Measurements from ENCODE around the gene KLHL36.
"Not testable (repeated sequence)": the region's sequence is repeated elsewhere in the genome, so short reads cannot be mapped to it uniquely, and the experiment has no call there.

The KLHL36 gene

DNA sequence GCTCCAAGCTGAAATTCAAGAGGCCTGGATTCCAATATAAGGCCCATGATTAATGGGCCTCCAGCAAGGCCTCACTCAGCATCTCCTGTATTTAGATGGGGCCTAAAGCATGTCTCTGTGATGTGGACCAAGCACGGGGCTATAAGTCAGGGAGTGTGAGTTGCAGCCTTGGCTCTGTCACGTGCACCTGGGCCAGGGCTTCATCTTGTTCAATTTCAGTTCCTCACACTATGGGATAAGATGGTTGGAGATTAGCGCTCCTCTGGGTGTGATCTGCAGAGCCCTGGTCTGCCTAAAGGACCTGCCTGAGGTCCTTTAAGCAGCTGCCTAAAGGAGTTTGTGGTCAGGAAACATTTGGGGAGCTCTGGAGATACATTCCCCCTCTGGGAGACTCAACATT is 25.2 kb downstream of the KLHL36 start:
- DNase-seq: no peak

GRCh38 chr16:84675423-84675822 is 27.1 kb downstream of the KLHL36 start:
- no peak for DNase-seq

DNA sequence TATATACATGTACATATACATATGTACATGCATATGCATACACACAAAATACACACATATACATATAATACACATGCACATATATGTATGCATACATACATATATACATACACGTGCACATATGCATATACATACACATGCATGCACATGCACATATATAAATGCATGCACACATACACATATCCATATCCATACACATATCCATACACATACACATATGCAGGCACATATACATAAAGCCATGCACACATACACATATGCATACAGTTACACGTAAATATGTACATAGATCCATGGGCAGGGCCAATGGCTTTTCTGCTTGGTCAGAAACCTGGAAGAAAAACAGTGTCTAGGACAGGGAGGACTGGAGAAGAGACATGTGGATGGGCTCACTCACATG is 27.6 kb downstream of the KLHL36 start:
- DNase-seq: no peak

DNA sequence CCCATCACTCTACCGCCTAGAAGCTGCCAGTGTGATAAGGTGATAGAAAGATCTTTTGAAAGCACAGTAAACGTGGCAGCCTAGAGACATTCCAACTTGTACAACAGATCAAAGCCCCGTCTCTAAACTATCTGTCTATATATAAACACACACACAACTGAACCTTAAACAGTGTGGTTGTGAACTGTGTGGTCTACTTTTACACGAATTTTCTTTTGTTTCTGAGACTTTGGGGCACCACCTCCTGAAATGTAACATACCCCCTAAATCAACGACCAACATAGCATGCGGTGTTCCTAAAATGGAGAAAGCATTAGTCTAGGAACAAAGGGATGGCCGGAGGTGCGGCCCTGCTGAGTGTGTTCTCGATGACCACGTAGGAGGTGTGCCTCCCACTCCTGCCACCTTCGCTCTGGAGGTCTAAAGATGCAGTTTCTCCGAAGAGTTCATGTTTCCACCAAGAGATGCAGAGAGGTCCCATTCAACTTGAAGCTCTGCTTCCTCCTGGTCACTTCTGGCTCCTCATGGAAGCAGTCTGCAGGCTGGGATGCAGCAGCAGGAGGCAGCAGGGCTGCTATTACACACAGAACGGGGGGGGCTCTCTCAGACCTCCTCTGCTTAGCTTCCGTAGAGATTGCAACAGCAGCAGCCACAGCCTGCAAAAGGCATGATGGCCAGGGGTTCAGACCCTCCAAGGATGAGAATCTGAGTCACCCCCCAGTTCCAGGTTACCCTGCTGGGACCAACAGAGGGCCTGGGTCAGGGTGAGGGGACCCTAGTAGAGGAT is 28.9 kb downstream of the KLHL36 start:
- no peak for DNase-seq

- DNase-seq: no peak
These were observed 29.5 kb downstream of the KLHL36 start for GRCh38 chr16:84677849-84678248.

DNA sequence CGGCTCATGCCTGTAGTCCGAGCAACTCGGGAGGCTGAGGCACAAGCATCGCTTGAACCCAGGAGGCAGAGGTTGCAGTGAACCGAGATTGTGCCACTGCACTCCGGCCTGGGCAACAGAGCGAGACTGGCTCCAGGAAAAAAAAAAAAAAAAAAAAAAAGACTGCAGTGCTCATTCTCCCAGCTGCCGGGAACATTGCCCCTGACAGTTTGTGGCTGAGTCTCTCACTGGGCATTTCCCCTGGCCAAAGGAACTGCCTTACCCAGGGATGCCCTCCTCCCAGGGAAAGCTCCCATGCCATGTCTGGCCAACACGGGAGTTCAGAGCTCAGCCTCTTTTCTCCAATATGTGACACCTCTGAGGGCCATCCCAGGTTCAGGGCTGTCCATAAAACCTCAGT is 30.2 kb downstream of the KLHL36 start:
- DNase-seq: no peak

DNA sequence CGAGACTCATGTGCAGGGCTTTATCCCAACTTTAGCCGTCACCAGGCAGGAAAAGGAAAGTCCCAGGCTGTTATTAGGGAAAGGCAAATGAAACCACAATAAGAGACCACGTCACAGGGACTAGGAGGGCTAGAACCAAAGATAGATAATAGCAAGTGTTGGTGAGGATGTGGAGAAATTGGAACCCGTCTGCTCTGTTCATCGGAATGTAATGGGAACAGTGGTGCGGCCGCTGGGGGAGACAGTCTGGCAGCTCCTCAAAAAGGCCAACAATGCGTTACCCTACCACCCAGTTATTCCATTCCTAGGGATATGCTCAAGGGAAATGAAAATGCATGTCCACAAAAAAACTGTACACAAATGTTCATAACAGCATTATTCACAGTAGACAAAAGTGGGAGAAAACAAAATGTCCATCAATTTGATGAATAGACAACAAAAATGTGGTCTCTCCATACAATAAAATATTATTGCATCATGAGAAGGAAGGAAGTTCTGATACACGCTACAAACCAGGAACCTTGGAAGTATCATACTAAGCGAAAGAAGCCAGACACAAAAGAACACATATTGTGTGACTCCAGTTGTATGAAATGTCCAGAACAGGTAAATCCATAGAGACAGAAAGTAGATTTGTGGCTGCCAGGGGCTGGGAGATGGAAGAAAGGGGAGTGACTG is 32.0 kb downstream of the KLHL36 start:
- no peak for DNase-seq

- no peak for DNase-seq
These were observed 32.7 kb downstream of the KLHL36 start for GRCh38 chr16:84680843-84681629.

GRCh38 chr16:84683691-84684591 is 35.6 kb downstream of the KLHL36 start:
- no peak for DNase-seq

GRCh38 chr16:84684592-84684965 is 36.3 kb downstream of the KLHL36 start:
- DNase-seq: no peak

- no peak for DNase-seq
These were observed 36.9 kb downstream of the KLHL36 start for GRCh38 chr16:84685210-84685609.

- DNase-seq: no peak
These were observed 38.5 kb downstream of the KLHL36 start for GRCh38 chr16:84686707-84687298.

GRCh38 chr16:84687715-84688114 is 39.4 kb downstream of the KLHL36 start:
- no peak for DNase-seq

GRCh38 chr16:84688163-84688562 is 39.9 kb downstream of the KLHL36 start:
- DNase-seq: not testable (repeated sequence)

DNA sequence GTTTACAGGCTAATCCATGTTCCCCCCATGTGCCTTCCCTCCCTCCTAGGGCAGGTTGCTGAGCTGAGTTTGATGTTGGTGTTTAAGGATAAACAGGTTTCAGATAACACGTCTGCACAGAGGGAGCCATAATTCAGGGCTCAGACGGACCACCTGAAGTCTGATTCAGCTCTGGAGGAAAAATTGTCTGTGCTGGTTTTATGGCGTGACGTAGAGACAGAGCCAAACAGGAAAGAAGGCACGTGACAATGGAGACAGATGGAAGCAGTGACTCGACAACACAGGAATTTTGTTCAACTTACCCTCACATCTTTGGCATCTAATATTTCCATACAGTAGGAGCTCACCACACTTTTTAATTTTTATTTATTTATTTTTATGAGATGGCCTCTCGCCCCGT is 40.8 kb downstream of the KLHL36 start:
- DNase-seq: no peak

DNA sequence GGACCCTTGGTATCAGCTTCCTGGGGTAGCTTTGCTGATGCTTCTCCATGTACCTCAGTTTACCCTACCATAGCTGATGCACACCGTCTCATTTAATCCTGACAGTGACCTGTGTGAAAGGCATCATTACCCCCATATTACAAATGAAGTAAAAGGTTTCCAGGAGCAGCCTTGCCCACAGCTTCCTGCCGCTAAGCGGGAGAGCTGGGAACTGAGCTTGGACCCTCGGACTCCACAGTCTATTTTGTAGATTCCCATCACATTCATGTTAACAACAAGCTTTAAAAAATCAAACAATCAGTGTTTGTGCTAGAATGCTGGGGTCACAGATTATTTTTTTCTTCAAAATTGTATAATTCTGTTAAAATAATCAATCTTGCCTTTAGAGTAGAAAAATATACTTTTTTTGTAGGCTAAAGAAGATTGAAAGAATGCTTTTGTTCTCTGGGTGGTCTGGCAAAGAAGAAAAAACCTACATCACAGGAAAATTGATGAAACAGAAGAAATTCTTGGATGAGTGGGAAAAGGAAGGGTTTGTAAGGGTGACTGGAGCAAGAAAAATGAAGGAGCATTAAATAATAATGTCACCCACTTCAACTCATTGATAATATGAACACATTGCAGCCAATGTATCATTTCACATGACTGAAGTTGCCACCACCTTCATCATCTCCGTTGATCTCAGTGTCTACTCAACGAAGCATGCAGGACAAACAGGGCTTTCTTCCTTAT is 41.9 kb downstream of the KLHL36 start:
- no peak for DNase-seq

- no peak for DNase-seq
These were observed 44.3 kb downstream of the KLHL36 start for GRCh38 chr16:84692451-84693214.

- not testable (repeated sequence) for DNase-seq
These were observed 45.6 kb downstream of the KLHL36 start for GRCh38 chr16:84693869-84694268.

DNA sequence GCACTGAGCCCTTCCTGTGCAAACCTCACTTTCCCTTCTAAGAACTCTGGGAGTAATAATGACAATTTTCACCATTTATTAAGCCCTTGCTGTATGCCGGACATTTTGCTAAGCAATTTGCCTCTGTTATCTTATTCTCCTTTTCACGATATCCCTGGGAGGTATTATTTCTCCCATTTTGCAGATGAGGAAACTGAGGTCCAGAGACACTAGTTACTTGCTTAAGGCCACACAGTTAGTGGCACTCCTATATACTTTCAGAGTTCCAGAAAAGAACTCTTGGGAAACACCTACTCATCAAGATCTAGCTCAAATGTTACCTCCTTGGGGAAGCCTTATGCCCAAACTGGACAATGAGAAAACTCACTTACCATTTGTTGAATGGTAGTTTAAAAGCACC is 46.7 kb downstream of the KLHL36 start:
- DNase-seq: no peak

- DNase-seq: no peak
These were observed 50.9 kb downstream of the KLHL36 start for GRCh38 chr16:84699147-84699711.

Measured in right hindlimb (tissue), 1 donor.